ENCODE data around the gene ANO6.

- TF ChIP-seq POLR2A (IDR thresholded peaks at IDR 0.05; ENCODE audit: low read depth, low read length) (no peak), POLR2AphosphoS5 (IDR thresholded peaks at IDR 0.05; ENCODE audit: low read depth, low read length) (no peak), SPI1 (IDR thresholded peaks at IDR 0.05; ENCODE audit: low read depth, low read length) (no peak), TAF1 (IDR thresholded peaks at IDR 0.05; ENCODE audit: low read depth, low read length) (no peak), POU2F2 (IDR thresholded peaks at IDR 0.05; ENCODE audit: low read depth, low read length) (no peak), PAX5 (IDR thresholded peaks at IDR 0.05; ENCODE audit: insufficient read depth, low read length, severe bottlenecking) (no peak)
Measured at GRCh38 chr12:45235087-45236025, 19.5 kb downstream of the ANO6 start.

Data from GM12891 (cell line).